C1 segment of cervical spinal cord (tissue), 14 donors: Measurements from ENCODE around the gene MAU2.

Experiments
- DNase-seq, 14 donors: peaks; one replicate each; lab custom pipeline; 2025; lab: John Stamatoyannopoulos, UW

MAU2 gene

DNA sequence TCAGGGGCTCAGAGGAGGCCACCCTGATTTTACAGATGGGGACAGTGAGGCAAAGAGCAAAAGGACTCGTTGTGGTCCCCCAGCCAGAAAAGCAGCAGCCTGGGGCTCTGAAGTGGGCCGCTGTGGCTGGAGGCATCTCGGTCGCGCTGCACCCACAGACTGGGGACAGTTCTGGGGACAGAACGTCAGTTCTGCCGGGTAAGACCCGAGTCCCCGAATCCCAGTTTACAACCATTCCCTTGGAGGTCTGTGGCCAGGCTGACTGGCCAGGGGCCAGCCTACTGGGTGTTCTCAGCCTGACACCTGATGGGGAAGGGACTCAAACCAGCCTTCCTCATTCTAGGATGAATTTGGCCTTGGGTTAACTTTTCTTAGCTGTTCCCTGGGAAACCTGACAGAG lies 14.4 kb upstream of the MAU2 start:
- no peak for DNase-seq

DNA sequence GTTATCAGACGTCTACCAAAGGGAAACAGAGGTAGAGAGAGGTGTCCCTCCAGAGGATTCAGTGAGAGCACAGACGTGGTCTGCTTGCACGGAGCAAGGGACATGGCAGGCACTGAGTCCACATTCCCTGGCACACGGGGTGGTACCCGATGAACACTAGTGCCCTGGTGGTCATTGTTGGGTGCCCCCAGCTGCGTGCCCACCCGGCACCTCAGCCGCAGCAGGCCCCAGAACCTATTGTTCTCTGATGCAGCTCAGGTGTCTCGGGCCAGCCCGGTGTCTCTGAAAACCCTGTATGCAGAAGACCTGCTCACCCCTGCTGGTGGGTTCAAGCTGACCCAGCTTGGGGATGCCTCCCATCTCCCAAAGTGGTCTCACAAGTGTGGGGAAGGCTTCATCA lies 12.3 kb upstream of the MAU2 start:
- DNase-seq = no peak

DNA sequence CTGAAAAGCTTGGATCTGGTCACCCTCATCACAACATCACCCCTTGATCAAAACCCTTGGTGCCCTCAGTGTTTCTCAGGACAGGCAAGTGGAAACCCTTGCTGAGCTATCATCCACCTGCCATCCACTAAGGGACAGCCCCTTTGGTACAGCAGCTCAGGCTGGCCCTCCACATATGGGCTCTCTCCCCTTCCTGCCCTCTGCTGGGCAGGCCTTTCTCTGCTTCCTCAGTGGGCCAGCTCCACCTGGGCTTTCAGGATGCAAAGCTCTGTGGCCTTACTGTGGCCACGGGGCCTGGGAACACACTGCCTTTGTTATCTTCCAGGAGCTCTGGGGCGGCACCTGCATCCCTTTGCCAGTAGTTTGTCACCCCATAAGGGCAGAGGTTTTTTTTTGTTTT lies 5.2 kb upstream of the MAU2 start:
- DNase-seq = no peak

DNA sequence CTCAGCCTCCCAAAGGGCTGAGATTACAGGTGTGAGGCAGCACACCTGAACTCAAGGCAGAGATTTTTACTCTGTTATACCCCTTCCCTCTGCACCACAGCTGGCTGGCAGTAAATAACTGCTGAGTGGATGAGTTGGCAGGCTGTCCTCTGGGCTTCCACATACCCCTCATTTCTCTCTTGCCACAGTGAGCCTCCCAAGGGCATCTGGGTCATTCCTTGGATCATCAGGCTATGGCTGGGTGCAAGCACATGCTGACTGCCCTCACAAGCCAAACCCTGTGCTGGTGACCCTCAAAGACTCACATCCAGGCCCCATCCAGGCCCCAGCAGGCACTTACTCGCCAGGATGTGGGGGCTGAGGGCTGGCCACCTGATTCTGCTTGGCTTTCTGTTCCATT lies 4.5 kb upstream of the MAU2 start:
- no peak for DNase-seq

DNA sequence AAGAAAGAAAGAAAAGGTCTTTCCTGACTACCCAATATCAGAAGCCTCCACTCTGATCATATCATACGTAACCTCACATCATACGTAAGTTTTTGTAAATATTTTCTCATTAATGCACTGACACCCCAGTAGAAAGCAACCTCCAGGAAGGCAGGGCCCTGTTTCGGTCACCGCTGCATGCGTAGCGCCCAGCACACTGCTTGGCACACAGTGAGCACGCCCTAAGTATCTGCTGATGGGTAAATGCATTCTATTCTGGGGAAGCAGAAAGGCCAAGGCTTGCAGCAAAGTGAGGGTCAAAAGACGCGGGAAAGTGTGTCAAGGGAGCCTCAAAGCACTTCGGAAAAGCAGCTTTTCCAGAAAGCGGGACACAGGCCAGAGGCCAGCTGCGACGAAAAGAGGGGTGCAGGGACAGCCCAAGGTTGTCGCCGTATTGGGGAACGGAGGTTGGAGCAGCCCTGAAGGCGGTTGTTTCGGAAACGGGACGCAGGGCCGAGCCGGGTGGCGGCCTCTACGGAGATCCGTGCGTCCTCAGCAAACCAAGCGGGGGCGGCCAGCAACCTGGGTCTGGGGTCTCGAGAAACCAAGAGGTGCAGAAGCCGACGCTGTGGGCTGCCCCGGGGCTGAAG lies 783 bp upstream of the MAU2 start:
- DNase-seq = no peak

DNA sequence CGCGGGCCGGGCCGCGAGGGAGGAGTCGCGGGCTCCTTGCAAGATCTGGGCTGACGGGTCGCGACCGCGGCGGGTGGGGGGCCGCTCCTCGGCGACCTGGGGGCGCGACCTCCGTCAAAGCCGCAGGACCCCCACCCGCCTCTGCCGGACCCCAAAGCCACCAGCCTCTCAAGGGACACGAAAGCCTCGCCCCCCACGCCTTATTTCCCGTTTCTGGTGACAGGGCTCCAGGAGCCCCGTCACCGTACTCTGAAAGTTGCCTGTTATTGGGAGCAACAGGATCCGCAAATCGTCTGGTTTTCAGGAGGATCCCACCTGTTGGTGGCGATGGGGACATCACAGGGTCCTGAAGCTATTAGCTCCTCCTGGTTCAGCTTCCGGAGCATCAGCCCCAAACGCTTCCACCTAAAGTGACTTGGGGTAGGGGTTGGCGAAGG lies 530 bp downstream of the MAU2 start:
- peak in 3 of 14 donors; percentile 6 to 48 (median 39) for DNase-seq

DNA sequence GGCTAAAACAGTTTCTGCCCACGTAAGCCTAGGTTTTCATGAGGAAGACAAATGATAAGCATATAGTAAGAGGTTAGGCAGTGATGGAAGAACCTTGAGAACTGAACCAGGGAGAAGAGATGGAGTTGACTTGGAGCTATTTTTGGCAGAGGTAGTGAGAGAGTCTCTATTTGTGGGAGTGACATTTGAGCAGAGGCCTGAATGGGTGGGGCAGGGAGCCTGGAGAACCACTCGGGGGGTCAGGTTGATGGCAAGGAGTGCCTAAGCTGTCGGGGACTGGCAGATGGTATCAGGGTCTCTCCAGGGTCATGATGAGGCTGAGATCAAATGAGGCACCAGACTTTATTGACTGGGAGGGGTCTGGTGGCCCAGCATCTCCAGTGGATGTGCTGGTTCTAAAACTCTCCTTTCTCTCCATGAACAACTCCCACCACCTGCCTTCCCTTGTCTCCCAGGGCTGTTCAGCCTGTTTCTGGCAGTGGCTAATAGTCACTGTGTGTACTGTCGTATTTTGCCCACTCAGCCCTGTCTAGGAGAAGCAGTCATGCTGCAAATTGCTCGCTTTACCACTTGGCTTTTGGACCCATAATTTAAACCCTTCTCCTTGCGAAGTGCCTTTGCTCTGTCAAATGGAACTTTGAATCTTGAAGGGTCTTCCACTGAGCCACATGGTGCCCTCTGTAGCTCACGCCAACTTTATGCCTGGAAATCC lies 3.6 kb downstream of the MAU2 start:
- no peak for DNase-seq

DNA sequence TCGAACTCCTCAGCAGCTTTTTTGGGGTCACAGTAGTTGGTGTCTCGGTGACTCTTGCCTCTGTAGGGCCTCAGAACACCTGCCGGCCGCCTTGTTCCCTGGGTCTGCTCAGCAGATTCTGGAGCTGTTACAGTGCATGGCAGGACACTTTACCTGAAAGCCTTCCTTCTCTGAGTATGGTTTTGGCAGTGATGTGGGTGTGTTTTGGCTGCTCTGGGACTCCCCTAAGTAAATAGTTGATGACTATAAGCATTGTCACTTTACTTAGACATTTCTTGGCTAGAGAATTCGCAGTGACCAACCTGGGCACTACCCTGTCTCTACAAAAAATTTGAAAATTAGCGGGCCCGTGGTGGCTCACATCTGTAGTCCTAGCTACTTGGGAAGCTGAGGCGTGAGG lies 7.0 kb downstream of the MAU2 start:
- no peak for DNase-seq

DNA sequence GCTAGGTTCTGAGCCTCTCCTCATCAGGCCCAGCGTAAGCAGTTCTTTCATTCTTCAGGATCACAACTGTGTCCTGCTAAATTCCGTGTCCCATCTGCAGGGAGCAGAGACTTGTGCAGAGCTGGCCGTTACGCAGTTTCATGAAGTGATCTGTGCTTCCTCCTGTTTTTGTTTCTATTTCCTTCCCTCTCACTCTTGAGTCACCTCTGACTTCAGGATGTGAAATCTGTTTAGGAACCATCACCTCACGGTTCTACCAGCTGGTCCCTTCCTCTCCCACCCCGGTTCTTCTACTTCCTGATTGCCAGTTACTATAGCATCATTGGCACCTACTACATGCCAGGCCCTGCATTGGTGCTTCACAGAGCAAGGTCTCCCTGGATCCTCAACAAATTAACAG lies 8.5 kb downstream of the MAU2 start:
- no peak for DNase-seq

DNA sequence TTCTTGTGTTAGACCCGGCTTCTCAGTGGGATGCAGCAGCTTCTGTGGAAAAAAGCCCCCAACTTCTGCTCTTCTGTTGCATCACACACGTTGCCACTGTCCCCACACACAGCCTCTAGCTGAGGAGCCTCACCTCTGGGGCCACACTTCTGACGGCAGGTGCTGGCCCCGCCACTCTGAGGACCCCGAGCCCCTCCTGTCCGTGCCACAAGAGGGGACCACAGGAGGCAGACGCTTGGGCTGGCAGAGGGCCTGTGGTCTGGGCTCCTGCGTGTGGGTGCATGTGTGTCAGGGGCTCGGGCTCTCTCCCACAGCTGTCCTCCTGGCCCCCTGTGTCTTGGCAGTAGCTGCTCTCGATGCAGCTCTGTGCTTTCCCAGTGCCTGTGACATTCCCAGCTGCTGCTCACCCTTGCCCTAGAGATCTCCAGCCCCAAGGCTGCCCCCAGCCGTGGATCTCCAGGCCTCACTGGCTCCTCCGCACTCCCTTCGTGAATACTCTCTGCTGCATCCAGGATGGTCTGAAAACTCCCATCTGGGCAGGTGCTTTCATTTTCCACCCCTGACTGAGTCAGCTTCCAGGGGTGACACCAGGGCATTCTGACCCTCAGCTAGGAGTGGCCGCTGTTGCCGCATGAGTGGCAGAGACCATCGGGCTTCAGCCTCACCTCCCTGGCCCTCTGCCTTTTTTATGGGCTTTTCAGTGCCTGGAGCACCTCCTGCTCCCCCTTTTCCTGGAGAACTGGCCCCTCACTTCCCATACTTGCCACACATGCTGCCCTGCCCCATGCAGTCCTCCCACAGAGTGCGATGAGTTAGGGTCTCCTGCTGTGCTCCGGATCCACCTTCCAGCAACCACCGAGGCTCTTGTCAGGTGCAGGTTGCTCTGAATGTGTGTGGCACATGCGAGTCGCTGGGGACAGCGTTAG lies 13.7 kb downstream of the MAU2 start:
- DNase-seq = peak in 1 of 14 donors; percentile 15

DNA sequence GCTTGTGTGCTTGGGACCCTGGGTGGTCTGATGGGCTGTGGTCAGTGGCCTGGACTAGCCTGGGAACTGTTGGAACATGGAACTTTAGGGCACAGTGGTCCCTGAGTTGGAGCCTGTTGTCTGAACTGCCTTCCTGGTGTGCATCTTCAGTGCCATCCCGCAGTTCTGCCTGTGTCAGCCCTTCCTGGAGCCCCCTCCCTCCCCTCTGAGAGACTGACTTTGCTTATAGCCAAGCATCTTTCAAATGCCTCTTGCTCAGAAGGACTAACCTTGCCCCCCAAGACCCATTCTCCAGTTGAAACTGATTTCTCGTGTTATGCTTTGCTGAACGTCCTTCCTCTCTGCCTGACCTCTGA lies 14.3 kb downstream of the MAU2 start:
- DNase-seq = no peak

DNA sequence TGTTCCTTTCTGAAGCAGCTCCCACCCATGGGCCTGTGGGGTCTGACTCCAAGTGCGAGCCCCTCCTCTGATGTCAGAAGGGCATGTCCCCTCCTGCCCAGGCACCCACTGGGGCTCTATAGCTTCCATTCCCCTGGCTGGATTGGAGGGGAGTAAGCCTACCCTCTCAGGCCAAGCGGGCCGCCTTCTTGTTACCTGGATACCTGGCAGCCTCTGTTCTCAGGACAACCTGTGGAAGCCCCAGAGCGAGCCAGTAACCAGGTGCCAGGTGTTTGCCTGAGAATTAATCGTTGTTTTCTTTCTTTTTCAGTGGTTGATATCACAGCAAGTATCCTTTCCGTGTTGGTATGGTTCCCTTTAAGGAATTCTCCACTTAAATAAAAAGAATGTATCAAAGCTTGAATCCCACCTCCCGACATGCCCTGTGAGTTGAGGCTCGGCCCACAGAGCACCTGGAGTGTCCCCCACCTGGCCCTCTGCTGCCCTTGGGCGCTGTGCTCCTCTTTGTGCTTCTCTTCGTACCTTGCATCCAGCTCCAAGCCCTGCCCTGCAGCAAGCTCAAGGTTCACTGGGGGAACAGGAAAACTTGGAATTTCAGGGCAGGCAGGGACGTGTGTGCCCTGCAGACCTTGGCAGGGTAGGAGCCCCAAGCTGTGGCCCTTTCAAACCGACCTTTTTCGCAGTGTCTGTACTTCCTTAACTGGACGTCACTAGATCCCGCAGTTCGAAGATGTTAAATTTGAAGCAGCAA lies 15.0 kb downstream of the MAU2 start:
- no peak for DNase-seq

DNA sequence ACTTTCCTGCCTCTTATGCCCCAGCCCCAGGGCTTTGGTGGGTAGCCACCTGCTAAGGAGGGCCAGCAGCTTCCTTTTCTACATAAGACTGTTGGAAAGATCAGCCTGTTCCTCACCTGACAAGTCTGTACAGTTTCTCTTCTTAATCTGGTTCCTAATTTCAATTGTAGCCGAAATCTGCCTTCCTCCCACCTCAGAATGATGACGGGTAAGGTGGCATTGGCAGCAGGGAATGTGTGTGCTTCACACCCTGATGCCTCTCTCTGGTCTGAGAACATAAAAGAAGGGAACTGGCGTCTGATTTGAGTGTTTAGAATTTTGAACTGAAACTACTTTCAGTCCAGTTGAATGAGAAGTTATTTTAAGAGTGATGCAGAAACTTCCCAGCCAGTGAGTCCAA lies 16.0 kb downstream of the MAU2 start:
- no peak for DNase-seq

DNA sequence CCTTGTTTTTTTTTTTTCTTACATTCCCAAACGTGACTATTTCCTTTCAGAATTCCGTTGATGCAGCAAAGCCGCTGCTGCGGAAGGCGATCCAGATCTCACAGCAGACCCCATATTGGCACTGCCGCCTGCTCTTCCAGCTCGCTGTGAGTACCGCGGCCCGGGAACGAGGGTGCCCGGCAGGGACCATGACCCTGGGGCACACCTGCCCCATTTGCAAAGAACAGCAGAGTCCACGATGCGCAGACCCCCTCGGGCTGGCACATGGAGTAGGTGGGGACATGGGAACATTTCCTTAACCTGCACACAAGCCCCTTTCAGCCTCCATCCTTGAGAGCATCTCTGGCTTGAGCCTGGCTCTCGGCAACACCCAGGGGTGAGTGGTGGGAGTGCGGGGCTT lies 16.5 kb downstream of the MAU2 start:
- no peak for DNase-seq

DNA sequence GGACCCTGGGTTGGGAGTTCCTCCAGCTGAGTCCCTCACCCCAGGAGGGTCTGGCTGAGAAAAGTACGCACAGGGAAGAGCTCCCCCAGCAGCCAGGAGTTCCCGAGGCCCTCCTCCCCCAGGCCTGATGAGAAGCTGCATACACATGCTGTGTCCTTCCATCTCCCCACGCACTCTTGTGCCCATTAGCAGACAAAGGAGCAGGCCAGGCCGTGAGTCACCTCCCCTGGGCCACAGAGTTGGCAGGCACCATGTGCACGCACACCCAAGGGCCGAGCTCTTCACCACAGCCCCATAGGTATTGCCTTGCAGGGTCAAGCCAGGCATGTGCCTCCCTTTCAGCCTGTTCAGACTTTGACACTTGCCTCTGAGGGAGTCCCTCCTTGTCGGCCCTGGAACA lies 17.5 kb downstream of the MAU2 start:
- no peak for DNase-seq

DNA sequence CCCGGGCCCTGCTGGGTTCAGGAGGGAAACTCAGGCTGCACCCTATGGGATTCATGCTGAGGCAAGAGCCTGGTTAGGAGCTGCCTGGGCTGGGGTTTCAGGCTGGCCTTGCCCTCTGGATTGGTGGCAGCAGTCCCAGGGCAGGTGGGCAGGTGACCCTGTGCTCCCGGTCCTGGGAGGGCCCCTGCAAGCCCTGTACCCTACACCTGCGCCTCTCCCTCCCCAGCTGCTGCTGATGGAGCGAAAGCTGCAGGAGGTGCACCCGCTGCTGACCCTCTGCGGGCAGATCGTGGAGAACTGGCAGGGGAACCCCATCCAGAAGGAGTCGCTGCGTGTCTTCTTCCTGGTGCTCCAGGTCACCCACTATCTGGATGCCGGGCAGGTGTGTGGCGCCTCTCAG lies 20.4 kb downstream of the MAU2 start:
- no peak for DNase-seq

DNA sequence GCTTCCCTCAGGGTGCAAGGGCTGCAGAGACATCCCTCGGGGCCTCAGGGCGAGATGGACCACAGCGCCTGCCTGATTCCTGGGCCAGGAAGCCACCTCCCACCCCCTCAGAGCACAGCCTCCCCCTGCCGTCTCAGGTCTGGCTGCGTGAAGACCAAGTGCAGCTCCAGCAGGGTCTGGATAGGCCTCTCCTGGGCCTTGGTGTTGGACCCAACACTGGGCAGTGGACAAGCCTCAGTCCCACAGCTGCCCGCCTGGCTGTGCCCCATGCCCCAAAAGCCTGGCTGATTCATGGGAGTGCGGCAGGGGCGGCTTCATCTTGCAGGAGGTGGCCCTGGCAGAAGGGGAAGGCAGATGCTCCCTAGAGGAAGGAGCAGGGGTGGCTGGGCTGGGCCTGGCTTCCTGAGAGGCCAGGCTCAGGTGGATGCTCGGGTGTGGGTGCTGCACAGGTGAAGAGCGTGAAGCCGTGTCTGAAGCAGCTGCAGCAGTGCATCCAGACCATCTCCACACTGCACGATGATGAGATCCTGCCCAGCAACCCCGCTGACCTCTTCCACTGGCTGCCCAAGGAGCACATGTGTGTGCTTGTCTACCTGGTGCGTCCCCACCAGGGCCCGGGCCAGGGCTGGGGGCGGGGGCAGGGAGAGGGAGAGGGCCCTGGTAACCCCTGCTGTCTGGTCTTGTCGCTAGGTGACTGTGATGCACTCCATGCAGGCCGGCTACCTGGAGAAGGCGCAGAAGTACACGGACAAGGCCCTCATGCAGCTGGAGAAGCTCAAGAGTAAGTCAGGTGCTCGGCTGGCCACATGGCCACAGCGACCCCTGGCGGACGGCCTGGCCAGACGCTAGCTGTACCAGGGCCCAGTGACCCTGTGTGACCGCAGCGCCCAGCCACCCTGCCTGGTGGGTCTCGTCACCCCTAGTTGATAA lies 21.7 kb downstream of the MAU2 start:
- peak in 8 of 14 donors; percentile 3 to 32 (median 20) for DNase-seq

DNA sequence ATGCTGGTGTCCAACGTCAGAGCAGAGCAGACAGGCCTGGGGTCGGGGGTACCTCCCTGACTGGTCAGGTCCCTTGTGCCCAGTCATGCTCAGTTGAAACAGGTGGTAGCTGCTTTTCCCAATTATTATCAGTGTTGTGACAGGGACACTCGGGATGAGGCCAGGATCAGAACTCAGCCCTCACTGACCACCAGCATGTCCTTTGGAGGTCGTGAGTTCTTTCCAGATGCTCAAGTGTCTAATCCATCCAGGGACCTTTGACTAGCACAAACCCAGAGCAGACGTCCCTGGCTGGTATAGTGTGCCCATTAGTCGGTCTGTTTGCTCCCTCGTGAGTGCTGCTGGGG lies 22.4 kb downstream of the MAU2 start:
- DNase-seq = no peak

DNA sequence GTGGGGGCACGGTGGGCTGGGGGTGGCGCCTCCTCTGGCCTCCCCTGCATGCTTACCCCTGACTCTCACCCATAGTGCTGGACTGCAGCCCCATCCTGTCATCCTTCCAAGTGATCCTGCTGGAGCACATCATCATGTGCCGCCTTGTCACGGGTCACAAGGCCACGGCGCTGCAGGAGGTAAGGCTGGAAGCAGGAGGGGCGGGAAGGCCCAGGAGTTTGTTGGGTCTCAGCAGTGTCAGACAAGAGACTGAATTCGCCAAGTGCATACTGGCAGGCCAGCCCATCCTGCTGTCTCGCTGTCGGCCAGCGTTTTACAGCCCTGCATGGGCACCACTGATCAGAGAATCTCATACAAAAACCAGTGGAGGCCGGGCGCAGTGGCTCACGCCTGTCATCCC lies 23.1 kb downstream of the MAU2 start:
- no peak for DNase-seq

DNA sequence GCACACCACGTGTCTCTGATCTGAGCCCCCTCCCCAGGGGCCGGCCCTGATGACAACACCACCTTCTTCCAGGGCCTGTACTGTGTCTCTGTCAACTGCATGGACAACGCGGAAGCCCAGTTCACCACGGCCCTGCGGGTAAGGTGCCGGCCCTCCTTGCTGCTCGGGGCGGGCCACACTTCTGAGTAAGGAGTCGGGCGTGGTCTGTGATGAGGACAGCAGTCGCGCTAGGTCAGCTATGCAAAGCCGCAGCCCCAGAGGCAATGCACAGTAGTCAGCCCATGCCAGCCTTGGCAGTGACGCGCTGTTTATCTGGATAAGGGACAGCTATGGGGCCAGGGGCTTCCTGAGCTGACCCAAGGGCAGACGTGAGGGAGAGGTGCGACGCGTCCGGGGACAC lies 24.6 kb downstream of the MAU2 start:
- no peak for DNase-seq

DNA sequence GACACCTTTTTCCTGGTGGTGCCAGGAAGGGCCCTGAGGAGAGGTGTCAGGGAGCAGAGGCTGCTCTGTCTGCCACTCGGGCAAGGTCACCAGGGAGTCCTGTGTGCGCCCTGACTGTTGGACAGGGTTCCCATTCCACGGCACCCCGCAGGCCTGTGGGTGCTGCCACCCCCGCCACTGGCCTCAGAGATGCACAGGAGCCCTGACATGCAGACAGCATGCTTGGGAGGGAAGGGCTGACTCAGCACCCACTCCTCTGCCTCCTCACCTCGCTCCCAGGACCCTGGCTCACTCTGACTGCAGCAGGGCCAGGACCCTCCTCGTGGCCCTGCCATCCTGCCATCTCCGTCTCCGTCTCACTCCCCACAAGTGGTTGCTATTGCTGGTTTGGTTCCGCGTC lies 25.3 kb downstream of the MAU2 start:
- no peak for DNase-seq
